Neural progenitor cell (in vitro differentiated cells): ENCODE results near the gene CCNJ.

ENCODE experiments used
- EZH2 ChIP-seq: fragments of 200-600 bp; sonication (generic); IDR thresholded peaks from 2 replicates; pipeline ENCODE4 v1.6.1; 2017; ENCODE audit warnings: antibody characterized with exemption, mild to moderate bottlenecking, moderate library complexity
- TF ChIP-seq, protein P1 (sequence below): fragments of 200-600 bp; sonication (generic); IDR thresholded peaks from 2 replicates; pipeline ENCODE4 v1.5.1; 2017; ENCODE audit warnings: antibody characterized with exemption, mild to moderate bottlenecking

GRCh38 chr10:96077156-96077555, 33.8 kb downstream of the CCNJ start:
- TF ChIP-seq, protein P1, sequence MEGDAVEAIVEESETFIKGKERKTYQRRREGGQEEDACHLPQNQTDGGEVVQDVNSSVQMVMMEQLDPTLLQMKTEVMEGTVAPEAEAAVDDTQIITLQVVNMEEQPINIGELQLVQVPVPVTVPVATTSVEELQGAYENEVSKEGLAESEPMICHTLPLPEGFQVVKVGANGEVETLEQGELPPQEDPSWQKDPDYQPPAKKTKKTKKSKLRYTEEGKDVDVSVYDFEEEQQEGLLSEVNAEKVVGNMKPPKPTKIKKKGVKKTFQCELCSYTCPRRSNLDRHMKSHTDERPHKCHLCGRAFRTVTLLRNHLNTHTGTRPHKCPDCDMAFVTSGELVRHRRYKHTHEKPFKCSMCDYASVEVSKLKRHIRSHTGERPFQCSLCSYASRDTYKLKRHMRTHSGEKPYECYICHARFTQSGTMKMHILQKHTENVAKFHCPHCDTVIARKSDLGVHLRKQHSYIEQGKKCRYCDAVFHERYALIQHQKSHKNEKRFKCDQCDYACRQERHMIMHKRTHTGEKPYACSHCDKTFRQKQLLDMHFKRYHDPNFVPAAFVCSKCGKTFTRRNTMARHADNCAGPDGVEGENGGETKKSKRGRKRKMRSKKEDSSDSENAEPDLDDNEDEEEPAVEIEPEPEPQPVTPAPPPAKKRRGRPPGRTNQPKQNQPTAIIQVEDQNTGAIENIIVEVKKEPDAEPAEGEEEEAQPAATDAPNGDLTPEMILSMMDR, result no peak
- TF ChIP-seq EZH2, result no peak
